ENCODE data around the gene AFG3L2. TPM values are rescaled to one million over a fixed set of nuclear protein-coding genes. Genes with fewer than 3 reads are reported as not detected.

Gene AFG3L2
- total RNA-seq, 1 donor from 2014 or later = 110 TPM

DNA sequence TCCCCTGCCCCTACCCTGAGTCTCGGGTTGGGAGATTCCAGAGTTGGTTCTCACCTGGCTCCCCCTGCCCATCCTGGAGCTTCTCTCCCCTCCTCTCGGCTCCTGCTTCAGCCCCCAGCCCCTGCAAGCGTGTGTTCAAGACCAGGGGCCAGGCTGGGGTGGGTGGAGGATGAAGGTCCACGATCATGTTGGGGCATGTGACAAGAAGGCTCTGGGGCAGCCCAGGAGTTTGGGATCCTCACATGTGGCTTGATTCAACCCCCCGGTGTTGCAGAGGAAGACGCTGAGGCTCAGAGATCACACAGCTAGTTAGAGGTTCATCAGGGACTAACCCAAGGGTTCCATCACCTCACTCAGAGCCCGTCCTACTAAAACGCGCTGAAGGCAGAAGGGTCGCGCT lies 83.2 kb downstream of the AFG3L2 start:
- intact Hi-C loops (cut with DNase I) = no loop called here
- peak; percentile 27 for DNase-seq (ENCODE audit: low spot score)

DNA sequence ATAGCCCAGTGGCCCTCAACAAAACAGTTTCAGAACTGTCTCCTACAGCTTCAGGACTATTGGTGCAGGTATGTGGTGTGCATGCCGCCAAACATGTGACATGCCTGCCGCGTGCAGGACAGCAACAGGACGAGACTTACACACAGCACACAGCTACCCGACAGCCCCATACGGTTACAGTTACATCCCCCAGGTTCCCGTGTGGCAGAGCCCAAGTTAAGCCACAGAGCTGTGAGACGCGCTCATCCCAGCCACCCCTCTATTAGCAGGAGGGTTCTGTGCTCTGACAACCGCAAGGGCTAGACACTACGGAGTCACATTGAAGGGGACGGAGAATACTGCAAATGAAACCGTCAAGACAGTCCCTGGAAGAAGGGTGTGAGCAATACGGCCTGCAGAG lies 85.3 kb downstream of the AFG3L2 start:
- DNase-seq (ENCODE audit: low spot score) = peak; percentile 58
- intact Hi-C loops (cut with DNase I) = no loop called here

DNA sequence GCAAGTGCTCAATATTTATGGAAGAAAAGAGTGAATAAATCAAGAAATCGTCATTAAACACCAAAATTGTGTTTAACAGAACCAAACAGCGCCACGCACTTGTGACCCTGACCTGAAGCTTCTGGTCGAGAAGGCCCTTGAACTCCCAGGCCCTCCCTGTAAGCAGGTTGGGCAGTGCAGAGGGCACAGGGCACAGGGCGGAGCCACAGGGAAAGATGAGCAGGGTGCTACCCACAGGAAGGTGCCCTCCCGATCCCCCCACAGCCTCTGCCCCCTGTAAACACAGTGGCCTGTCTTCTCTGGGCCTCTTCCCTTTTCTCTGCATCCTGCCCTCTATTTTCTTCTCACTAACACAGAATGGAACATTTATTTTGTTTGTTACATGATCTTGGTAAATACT lies 85.9 kb downstream of the AFG3L2 start:
- intact Hi-C loops (cut with DNase I) = no loop called here
- DNase-seq (ENCODE audit: low spot score) = peak; percentile 26

DNA sequence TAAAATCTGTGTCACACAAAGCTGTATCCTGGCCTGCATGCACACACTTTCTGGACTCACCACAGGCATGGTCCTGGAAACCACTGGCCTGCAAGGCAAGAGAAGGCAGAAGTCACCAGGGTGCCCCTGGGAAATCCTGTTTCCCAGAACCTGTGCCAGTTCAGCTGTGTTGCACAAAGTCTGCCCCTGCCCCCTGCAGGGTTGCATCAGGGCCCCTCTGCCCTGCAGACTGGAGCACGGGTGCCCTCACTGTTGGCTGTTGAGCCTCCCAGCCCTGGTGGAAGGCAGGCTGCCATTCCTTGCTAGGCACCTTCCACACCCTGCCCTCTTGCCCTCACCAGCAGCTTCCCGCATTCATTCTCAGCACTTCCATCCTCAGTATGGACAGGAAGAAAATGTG lies 86.9 kb downstream of the AFG3L2 start:
- no peak for DNase-seq (ENCODE audit: low spot score)
- intact Hi-C loops (cut with DNase I) = no loop called here

DNA sequence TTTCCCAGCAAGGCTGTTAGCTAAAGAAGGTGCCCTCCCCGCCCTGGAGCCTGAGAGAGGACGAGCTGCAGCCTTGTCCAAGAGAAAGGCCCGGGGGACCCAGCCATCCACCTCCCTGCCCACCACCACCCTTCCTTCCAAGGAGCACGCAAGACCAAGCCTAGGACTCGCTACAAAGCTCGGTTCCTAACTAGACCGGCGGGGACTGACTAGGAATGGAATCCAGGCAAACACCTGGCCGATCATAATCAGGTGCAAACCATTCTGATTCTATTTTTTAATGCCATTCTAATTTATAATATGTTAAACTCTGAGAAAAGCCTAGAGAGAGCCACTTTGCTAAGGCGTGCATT lies 88.6 kb downstream of the AFG3L2 start:
- intact Hi-C loops (cut with DNase I) = loop anchor here (5.0 kb wide), 1 partner anchor 369 kb away; the partner anchor contains the start of gene SPIRE1
- no peak for DNase-seq (ENCODE audit: low spot score)

DNA sequence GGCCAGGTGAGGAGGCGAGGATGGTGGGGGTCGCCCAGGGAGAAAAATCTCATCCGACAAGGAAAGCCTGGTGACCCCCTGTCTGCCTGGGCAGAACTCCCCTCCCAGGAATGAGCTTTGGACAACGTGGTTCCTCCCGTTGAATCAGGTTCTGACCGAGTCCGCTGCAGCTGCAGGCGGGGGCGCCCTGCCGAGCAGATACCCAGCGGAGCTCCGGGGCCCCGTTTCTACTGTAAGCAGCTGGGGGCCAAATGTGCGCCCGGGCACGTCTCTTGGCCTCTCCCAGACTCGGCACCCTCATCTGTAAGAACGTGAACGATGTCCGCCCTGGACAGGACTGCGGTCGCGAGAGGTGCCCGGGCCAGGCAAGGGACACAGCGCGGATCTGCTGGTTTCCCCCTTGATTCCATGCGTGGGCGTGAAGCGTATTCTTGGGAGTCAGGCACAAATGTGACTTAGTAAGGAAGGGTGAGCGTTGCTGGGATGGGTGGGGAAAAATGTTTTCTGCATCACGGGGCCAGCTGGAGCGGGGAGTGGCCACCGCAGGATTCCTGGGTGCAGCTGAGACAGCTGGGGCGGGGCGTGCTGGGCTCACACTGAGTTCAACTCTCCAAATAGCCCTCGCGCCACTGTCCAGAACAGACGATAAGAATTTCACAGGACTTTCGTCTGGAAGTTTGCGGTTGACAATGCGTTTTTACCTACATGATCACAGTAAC lies 89.2 kb downstream of the AFG3L2 start:
- DNase-seq (ENCODE audit: low spot score) = peak; percentile 86
- intact Hi-C loops (cut with DNase I) = loop anchor here (5.0 kb wide), 1 partner anchor 369 kb away; the partner anchor contains the start of gene SPIRE1

- DNase-seq (ENCODE audit: low spot score) = no peak
- intact Hi-C loops (cut with DNase I) = loop anchor here (5.0 kb wide), 1 partner anchor 370 kb away; the partner anchor contains the start of gene SPIRE1
Measured at GRCh38 chr18:12287131-12287681, 89.8 kb downstream of the AFG3L2 start.

DNA sequence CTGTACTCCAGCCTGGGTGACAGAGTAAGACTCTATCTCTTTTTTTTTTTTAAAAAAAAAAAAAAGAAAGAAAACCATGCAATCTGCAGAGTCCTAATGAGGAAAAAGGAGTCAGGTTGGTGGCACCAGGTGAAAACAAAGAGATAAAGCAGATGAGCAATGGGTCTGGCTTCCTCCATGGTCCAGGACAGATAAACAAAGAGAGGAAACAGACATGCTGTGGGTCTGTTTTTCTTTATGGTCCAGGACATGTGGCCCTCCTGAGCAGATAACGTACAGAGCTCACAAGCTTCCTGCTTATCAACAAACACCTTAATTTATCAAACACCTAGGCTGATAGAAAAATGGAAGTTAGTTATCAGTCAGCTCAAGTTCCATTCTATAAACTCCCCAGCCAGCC lies 93.4 kb downstream of the AFG3L2 start:
- intact Hi-C loops (cut with DNase I) = loop anchor here (5.0 kb wide), 1 partner anchor 34 kb away; no protein-coding TSS in a partner anchor

DNA sequence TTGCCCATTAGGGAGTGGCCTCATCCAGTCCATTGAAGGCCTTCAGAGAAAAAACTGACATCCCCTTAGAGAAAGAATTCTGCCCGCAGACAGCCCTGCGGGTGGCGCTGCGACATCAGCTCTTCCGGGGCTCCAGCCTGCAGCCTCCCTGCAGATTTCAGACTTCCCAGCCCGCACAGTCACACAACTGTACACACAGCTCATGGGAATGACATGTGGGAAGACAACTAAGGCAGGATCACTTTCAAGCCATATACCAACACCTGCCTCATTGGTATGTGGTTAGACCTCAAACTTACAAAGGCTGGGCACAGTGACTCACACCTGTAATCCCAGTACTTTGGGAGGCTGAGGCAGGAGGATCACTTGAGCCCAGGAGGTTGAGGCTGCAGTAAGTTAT lies 93.8 kb downstream of the AFG3L2 start:
- intact Hi-C loops (cut with DNase I) = loop anchor here (5.0 kb wide), 1 partner anchor 34 kb away; no protein-coding TSS in a partner anchor
- no peak for DNase-seq (ENCODE audit: low spot score)

More for the DNA sequence above, 93.4 kb downstream of the AFG3L2 start:
- DNase-seq (ENCODE audit: low spot score) = no peak

GRCh38 chr18:12282442-12283039 lies 94.5 kb downstream of the AFG3L2 start:
- intact Hi-C loops (cut with DNase I) = loop anchor here (5.0 kb wide), 1 partner anchor 35 kb away; no protein-coding TSS in a partner anchor
- no peak for DNase-seq (ENCODE audit: low spot score)

DNA sequence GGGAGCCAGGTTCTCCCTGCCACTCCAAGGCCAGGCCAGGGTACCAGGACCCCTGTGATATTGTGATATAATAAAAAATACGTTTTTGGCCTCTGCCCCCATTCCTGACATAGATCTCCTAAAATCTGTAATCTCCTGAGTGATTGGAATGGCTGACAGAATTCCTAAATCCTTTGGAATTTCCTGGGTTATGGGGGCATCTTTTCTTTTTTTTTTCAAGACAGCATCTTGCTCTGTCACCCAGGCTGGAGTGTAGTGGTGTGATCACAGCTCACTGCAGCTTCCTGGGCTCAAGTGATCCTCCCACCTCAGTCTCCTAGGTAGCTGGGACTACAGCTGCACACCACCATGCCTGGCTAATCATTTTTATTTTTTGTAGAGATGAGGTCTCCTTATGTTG lies 95.2 kb downstream of the AFG3L2 start:
- intact Hi-C loops (cut with DNase I) = loop anchor here (5.0 kb wide), 1 partner anchor 35 kb away; no protein-coding TSS in a partner anchor

GRCh38 chr18:12279781-12280531 lies 97.1 kb downstream of the AFG3L2 start:
- no peak for DNase-seq (ENCODE audit: low spot score)

More for the DNA sequence above, 95.2 kb downstream of the AFG3L2 start:
- no peak for DNase-seq (ENCODE audit: low spot score)

More at GRCh38 chr18:12279781-12280531, 97.1 kb downstream of the AFG3L2 start:
- intact Hi-C loops (cut with DNase I) = loop anchor here (2.0 to 5.0 kb wide), 2 partner anchors 37 to 97 kb away; partner anchors contain the start of gene AFG3L2

Other genes with a start within 250 kb of the AFG3L2 start
- gene CIDEA, start 122.9 kb downstream of the AFG3L2 start, total RNA-seq = 0.40 TPM
- gene TUBB6, start 69.0 kb downstream of the AFG3L2 start, total RNA-seq = 155 TPM
- 2.9 TPM for gene PRELID3A, start 30.7 kb upstream of the AFG3L2 start, total RNA-seq